Upper lobe of left lung (tissue), 6 donors: ENCODE measurements around the gene NPRL2. TPM values are rescaled to one million over a fixed set of nuclear protein-coding genes. Genes with fewer than 3 reads are reported as not detected.

Experiments used
- ATAC-seq, 2 donors: fragments of 200-7000 bp; cut with Tn5 transposase; one replicate each; pipeline ENCODE4 v1.9.1; 2022; ENCODE audit warnings: mild to moderate bottlenecking in 2 of 2, moderate library complexity in 2 of 2; ENCODE audit not compliant: low FRiP score in 2 of 2
- DNase-seq, 2 donors: peaks; one replicate each; pipeline ENCODE4 v3.0.0-alpha.2; 2019 to 2020
- H3K27ac ChIP-seq, 4 donors: fragments of 200-600 bp; sonication (generic); one replicate each; pipeline ENCODE4 v1.5.1; 2016 to 2019
- H3K27me3 ChIP-seq, 4 donors: fragments of 200-600 bp; sonication (generic); one replicate each; pipeline ENCODE4 v1.5.1; 2017 to 2019
- H3K36me3 ChIP-seq, 4 donors: fragments of 200-600 bp; sonication (generic); one replicate each; pipeline ENCODE4 v1.5.1; 2016 to 2019
- H3K4me1 ChIP-seq, 4 donors: fragments of 200-600 bp; sonication (generic); one replicate each; pipeline ENCODE4 v1.5.1; 2018 to 2019
- H3K4me3 ChIP-seq, 4 donors: fragments of 200-600 bp; sonication (generic); one replicate each; pipeline ENCODE4 v1.5.1; 2017 to 2019; ENCODE audit warnings: mild to moderate bottlenecking in 2 of 4, moderate library complexity in 1 of 4
- H3K9me3 ChIP-seq, 4 donors: fragments of 200-600 bp; sonication (generic); one replicate each; pipeline ENCODE4 v1.5.1; 2018 to 2019
- CTCF ChIP-seq, 6 experiments: fragments of 450-650 bp in 4 of 6; fragments of 200-600 bp in 2 of 6; sonication (generic) in 2 of 6; IDR thresholded peaks; one replicate each; pipeline ENCODE4 v1.5.1; 2016 to 2019; ENCODE audit warnings: antibody characterized with exemption in 6 of 6
- EP300 ChIP-seq, 4 donors: sonication (generic); formaldehyde crosslinking; IDR thresholded peaks; one replicate each; pipeline ENCODE4 v1.5.1; 2017; ENCODE audit warnings: antibody characterized with exemption in 4 of 4, control low read depth in 2 of 4
- POLR2A ChIP-seq, 4 donors: fragments of 450-650 bp; IDR thresholded peaks; one replicate each; pipeline ENCODE4 v1.5.1; 2016 to 2017; ENCODE audit warnings: antibody characterized with exemption in 4 of 4, mild to moderate bottlenecking in 2 of 4
- POLR2AphosphoS5 ChIP-seq, 2 donors: sonication (generic); formaldehyde crosslinking; IDR thresholded peaks; one replicate each; pipeline ENCODE4 v1.5.1; 2017; ENCODE audit warnings: antibody characterized with exemption in 2 of 2
- WGBS, 2 donors: methylation state at CpG; one replicate each; pipeline ENCODE4 v1.1.5; 2017 to 2018; 5-methylcytosine and 5-hydroxymethylcytosine counted together
- total RNA-seq, 6 donors: library from RNA; depleted of rRNA in 4 of 6; stranded (reverse); fragments of >200 nt in 4 of 6; gene quantifications; one replicate each; pipeline versions ENCODE4 v1.1.0 to v1.2.1, GENCODE V29; 2016 to 2021
- donor health status: DM: no; HTN: no; CAD: no; lungs with moderate emphysema.
- donor health status: DM: no; HTN: yes; CAD: no; lungs with severe emphysema.

NPRL2 gene
- total RNA-seq, 6 donors from 2014 or later = 15.0 to 41.9 (median 17.3) TPM

DNA sequence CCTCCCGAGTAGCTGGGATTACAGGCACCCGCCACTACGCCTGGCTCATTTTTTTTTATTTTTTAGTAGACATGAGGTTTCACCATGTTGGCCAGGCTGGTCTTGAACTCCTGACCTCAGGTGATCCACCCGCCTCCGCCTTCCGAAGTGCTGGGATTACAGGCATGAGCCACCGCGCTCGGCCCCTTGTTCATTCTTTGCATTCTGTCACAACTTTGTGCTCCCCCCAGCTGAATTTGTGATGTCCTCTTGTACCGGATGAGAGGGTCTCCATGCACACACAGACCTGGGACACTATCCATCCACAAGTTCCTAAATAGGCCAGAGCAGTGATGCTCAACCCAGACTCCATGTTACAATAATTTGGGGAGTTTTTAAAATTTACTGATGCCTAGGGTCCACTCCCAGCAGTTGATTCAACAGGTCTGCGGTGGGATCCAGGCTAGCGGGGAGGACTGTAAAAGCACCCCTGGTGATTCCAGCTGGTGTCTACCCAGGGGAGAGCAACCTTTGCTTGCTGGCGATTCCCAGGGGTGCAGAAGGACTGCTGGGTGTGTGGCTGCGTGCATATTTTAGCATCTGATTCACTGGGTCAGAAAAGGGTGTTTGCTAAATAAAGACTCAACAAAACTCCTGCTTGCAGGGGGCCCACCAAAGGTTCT lies 11.0 kb downstream of the NPRL2 start:
- Histone ChIP-seq H3K27me3 (no peaks in the 10 kb centered on the region), H3K27ac (peak overlapping the region; percentile 92 to 99 (median 96)), H3K9me3 (no peaks in the 10 kb centered on the region), H3K4me1 (peaks cover 43 to 65% (median 60%) of the 10 kb centered on the region in 4 donors), H3K36me3 (no peaks in the 10 kb centered on the region), H3K4me3 (peak overlapping the region in 3 of 4 donors; percentile 53 to 75 (median 74))
- 74 to 76% methylated on average over 13 to 14 of the region's 14 CpGs for WGBS, 2 donors
- TF ChIP-seq POLR2AphosphoS5 (IDR thresholded peaks at IDR 0.05) = no peak
- no peak for TF ChIP-seq POLR2A (IDR thresholded peaks at IDR 0.05)
- no peak for TF ChIP-seq EP300 (IDR thresholded peaks at IDR 0.05)
- no peak for TF ChIP-seq CTCF (IDR thresholded peaks at IDR 0.05)
- no peak for DNase-seq
- ATAC-seq = no peak

DNA sequence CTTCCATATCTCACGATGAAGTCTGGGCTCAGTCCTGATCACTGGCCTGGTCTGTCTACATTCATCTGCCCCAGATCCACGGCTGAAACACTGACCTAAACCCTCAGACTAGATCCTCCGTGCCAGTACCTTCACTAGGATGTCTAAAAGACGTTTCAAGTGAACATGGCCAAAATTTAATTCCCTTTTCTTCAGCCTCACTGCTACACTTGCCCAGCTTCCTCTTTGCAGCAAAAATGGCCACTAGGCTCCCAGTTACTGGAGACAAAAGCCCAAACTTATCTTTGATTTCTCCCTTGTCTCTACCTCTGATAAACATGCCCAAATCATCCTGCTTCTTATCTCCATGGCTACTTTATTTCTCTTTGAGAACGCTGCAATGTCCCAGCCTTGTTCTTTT lies 11.6 kb downstream of the NPRL2 start:
- WGBS, 2 donors = 54 to 60% methylated on average over 5 of the region's 5 CpGs
- Histone ChIP-seq H3K36me3 (no peaks in the 10 kb centered on the region), H3K9me3 (no peaks in the 10 kb centered on the region), H3K4me3 (peak overlapping the region in 3 of 4 donors; percentile 74 to 84 (median 75)), H3K27me3 (no peaks in the 10 kb centered on the region), H3K4me1 (peaks cover 49 to 72% (median 67%) of the 10 kb centered on the region in 4 donors), H3K27ac (peak overlapping the region; percentile 92 to 99 (median 96))
- DNase-seq (no peak), ATAC-seq (no peak)
- TF ChIP-seq POLR2A (IDR thresholded peaks at IDR 0.05) = no peak
- no peak for TF ChIP-seq CTCF (IDR thresholded peaks at IDR 0.05)
- no peak for TF ChIP-seq EP300 (IDR thresholded peaks at IDR 0.05)
- TF ChIP-seq POLR2AphosphoS5 (IDR thresholded peaks at IDR 0.05) = no peak

DNA sequence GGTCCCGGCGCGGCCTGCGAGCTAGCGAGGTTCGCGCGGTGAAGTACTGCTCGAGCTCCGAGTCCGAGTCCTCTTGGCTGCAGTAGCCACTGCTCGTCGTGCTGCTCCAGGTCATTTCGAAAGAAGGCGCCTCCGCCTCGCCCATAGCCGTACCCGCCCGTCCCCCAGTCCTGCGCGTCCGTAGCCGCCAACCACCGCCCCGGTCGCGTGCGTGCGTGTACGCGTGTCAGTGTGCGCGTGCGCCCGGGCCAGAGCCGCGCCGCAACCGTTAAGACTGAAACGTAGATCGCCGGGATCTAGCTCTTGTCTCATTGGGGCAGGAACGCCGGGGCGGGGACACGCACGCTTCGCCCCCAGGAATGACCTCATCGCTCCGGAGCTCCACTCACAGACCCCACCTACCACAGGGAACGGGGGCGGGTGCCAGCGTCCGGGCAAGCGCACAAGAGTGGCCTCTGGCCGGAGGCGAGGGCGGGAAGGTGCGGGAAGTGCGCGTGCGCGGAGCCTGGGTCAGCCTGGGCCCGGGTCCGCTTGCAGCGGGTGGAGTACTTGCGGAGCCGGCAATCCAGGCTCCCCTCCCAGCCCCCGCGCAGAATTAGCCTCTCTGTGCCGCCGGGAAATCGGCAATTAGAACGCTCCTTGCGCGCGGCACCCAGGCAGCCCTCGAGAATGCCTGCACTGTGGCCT lies 13.3 kb downstream of the NPRL2 start:
- H3K4me1 ChIP-seq = peaks cover 64 to 88% (median 75%) of the 10 kb centered on the region in 4 donors
- 0% methylated on average over 54 of the region's 79 CpGs; no CpG with 5 or more reads in 1 of the 2 donors for WGBS, 2 donors
- TF ChIP-seq POLR2AphosphoS5 (IDR thresholded peaks at IDR 0.05) (peak; percentile 93 to 98), POLR2A (IDR thresholded peaks at IDR 0.05) (peak; percentile 71 to 95 (median 76)), CTCF (IDR thresholded peaks at IDR 0.05) (no peak), EP300 (IDR thresholded peaks at IDR 0.05) (peak in 1 of 4 donors; percentile 39)

GRCh38 chr3:50336452-50337174 lies 14.0 kb downstream of the NPRL2 start:
- Histone ChIP-seq H3K27ac (peak overlapping the region; percentile 92 to 99 (median 96)), H3K9me3 (no peaks in the 10 kb centered on the region), H3K27me3 (no peaks in the 10 kb centered on the region), H3K36me3 (peaks cover 5 to 10% (median 7%) of the 10 kb centered on the region in 4 donors), H3K4me3 (peak overlapping the region; percentile 71 to 84 (median 74)), H3K4me1 (peaks cover 64 to 83% (median 71%) of the 10 kb centered on the region in 4 donors)
- peak in 1 of 6 experiments; percentile 23 for TF ChIP-seq CTCF (IDR thresholded peaks at IDR 0.05)
- TF ChIP-seq POLR2AphosphoS5 (IDR thresholded peaks at IDR 0.05) = no peak
- TF ChIP-seq POLR2A (IDR thresholded peaks at IDR 0.05) = no peak
- no peak for DNase-seq
- ATAC-seq = no peak
- WGBS, 2 donors = 1 to 6% methylated on average over 8 to 9 of the region's 31 CpGs

More for the DNA sequence above, 13.3 kb downstream of the NPRL2 start:
- Histone ChIP-seq H3K4me3 (peak overlapping the region; percentile 71 to 84 (median 74)), H3K9me3 (no peaks in the 10 kb centered on the region), H3K27ac (peak overlapping the region; percentile 92 to 99 (median 96)), H3K27me3 (no peaks in the 10 kb centered on the region), H3K36me3 (peaks cover 0 to 3% (median under 1%) of the 10 kb centered on the region in 4 donors)
- DNase-seq (peak; percentile 99 to 100), ATAC-seq (peak; percentile 93 to 94)
